Gastrocnemius medialis (tissue), 4 donors: ENCODE data around the gene TMEM255B. TPM values are rescaled to one million over a fixed set of nuclear protein-coding genes. Genes with fewer than 3 reads are reported as not detected.
A peak's percentile ranks its signal among the peaks of the same experiment; 100 is the strongest.

Experiments used
- ATAC-seq, 2 donors: fragments of 150-250 bp; one replicate each; pipeline ENCODE4 v1.9.1; 2016
- DNase-seq, 2 donors: peaks; one replicate each; pipeline ENCODE4 v3.0.0-alpha.2; 2019
- H3K27ac ChIP-seq, 4 donors: fragments of 200-600 bp; sonication (generic); 1 replicate in 1 of 4; 2 replicates in 3 of 4; pipeline ENCODE4 v1.5.1; 2016 to 2018; ENCODE audit warnings: mild to moderate bottlenecking in 2 of 4, moderate library complexity in 1 of 4
- H3K27me3 ChIP-seq, 3 donors: fragments of 200-600 bp; sonication (generic) in 2 of 3; 1 replicate in 1 of 3; 2 replicates in 2 of 3; pipeline versions ENCODE4 v1.5.1 to v1.6.0; 2016 to 2019; ENCODE audit warnings: mild to moderate bottlenecking in 1 of 3, moderate library complexity in 1 of 3
- H3K36me3 ChIP-seq, 2 donors: fragments of 200-600 bp; sonication (generic) in 1 of 2; one replicate each; pipeline ENCODE4 v1.5.1; 2017 to 2018
- H3K4me1 ChIP-seq, 2 donors: fragments of 200-600 bp; sonication (generic) in 1 of 2; one replicate each; pipeline ENCODE4 v1.5.1; 2016 to 2017; ENCODE audit warnings: mild to moderate bottlenecking in 2 of 2
- H3K4me3 ChIP-seq, 4 donors: fragments of 200-600 bp; sonication (generic) in 3 of 4; 1 replicate in 1 of 4; 2 replicates in 3 of 4; pipeline ENCODE4 v1.5.1; 2016 to 2019; ENCODE audit warnings: mild to moderate bottlenecking in 2 of 4
- H3K9me3 ChIP-seq, 3 donors: fragments of 200-600 bp; sonication (generic) in 2 of 3; 1 replicate in 1 of 3; 2 replicates in 2 of 3; pipeline ENCODE4 v1.5.1; 2016 to 2019
- CTCF ChIP-seq, 5 experiments: fragments of 450-650 bp in 3 of 5; fragments of 200-600 bp in 2 of 5; sonication (generic) in 2 of 5; IDR thresholded peaks in 4 of 5; conservative IDR thresholded peaks in 1 of 5; 1 replicate in 4 of 5; 2 replicates in 1 of 5; pipeline ENCODE4 v1.5.1; 2016 to 2019; ENCODE audit warnings: antibody characterized with exemption in 5 of 5, mild to moderate bottlenecking in 3 of 5, moderate library complexity in 3 of 5
- POLR2A ChIP-seq, 2 donors: fragments of 450-650 bp; IDR thresholded peaks; one replicate each; pipeline ENCODE4 v1.6.1; 2017; ENCODE audit warnings: antibody characterized with exemption in 2 of 2, mild to moderate bottlenecking in 2 of 2, moderate library complexity in 2 of 2
- in situ Hi-C, 4 donors: fragments of 200-750 bp; cut with MboI; loops; one replicate each; pipeline versions ENCODE4 v1.15.0 to v1.8.0; 2017; ENCODE audit warnings: low sequenced_read_pairs in 4 of 4
- intact Hi-C: fragments of 100-400 bp; cut with DNase I; formaldehyde crosslinking; loops from one replicate; pipeline ENCODE4 v1.15.1; 2023; ENCODE audit warnings: low total_unique reads
- total RNA-seq, 4 donors: library from RNA; depleted of rRNA; stranded (reverse); fragments of >200 nt; gene quantifications; one replicate each; pipeline versions ENCODE4 v1.1.0 to v1.2.3, GENCODE V29; 2016

TMEM255B gene
- total RNA-seq, 4 donors from 2014 or later = 0.36 to 1.8 (median 0.59) TPM

- Histone ChIP-seq H3K4me3 (peak overlapping the region; percentile 54 to 84 (median 71)), H3K36me3 (no peaks in the 10 kb centered on the region), H3K9me3 (no peaks in the 10 kb centered on the region), H3K4me1 (peaks cover 12 to 30% of the 10 kb centered on the region in 2 donors), H3K27ac (peak overlapping the region; percentile 89 to 93 (median 90)), H3K27me3 (no peaks in the 10 kb centered on the region)
- in situ Hi-C loops = loop anchor here in 1 of 4 donors (5.0 kb wide), 1 partner anchor 40 kb away; no protein-coding TSS in a partner anchor
- intact Hi-C loops = loop anchor here (2.0 kb wide), 1 partner anchor 66 kb away; no protein-coding TSS in a partner anchor
- TF ChIP-seq POLR2A (IDR thresholded peaks at IDR 0.05) (no peak), CTCF (IDR thresholded peaks at IDR 0.05 in 4 of 5, conservative IDR thresholded peaks at IDR 0.05 in 1 of 5) (no peak)
- DNase-seq (no peak), ATAC-seq (peak in 1 of 2 donors; percentile 2)
These were observed 103.3 kb downstream of the TMEM255B start for GRCh38 chr13:113862191-113862930.

- intact Hi-C loops = loop anchor here (1.0 to 2.0 kb wide), 2 partner anchors 43 to 66 kb away; no protein-coding TSS in a partner anchor
- Histone ChIP-seq H3K4me3 (peak overlapping the region; percentile 54 to 84 (median 71)), H3K27ac (peak overlapping the region; percentile 89 to 93 (median 90)), H3K36me3 (no peaks in the 10 kb centered on the region), H3K9me3 (no peaks in the 10 kb centered on the region), H3K27me3 (no peaks in the 10 kb centered on the region), H3K4me1 (peaks cover 8 to 23% of the 10 kb centered on the region in 2 donors)
- ATAC-seq (peak; percentile 37 to 51), DNase-seq (peak; percentile 48 to 58)
- in situ Hi-C loops = loop anchor here in 1 of 4 donors (5.0 kb wide), 1 partner anchor 41 kb away; no protein-coding TSS in a partner anchor
- no peak for TF ChIP-seq CTCF (IDR thresholded peaks at IDR 0.05 in 4 of 5, conservative IDR thresholded peaks at IDR 0.05 in 1 of 5)
- peak; percentile 44 to 73 for TF ChIP-seq POLR2A (IDR thresholded peaks at IDR 0.05)
These were observed 104.0 kb downstream of the TMEM255B start for GRCh38 chr13:113862931-113863523.

GRCh38 chr13:113863524-113864272, 104.7 kb downstream of the TMEM255B start, which contains the start of gene GAS6:
Gene GAS6 (minus strand): TSS chr13:113864076. CDS start chr13:113863920, 156 bp downstream.
- H3K36me3 ChIP-seq = no peaks in the 10 kb centered on the region
- peak; percentile 62 to 76 for DNase-seq
- peak within 1 kb of the TSS; percentile 54 to 84 (median 71) for H3K4me3 ChIP-seq
- H3K27me3 ChIP-seq = no peaks in the 10 kb centered on the region
- in situ Hi-C loops = loop anchor here in 1 of 4 donors (5.0 kb wide), 1 partner anchor 41 kb away; no protein-coding TSS in a partner anchor
- H3K4me1 ChIP-seq = peaks cover 5 to 22% of the 10 kb centered on the region in 2 donors
- peak; percentile 80 to 81 for ATAC-seq
- H3K9me3 ChIP-seq = no peaks in the 10 kb centered on the region
- peak within 1 kb of the TSS; percentile 89 to 93 (median 90) for H3K27ac ChIP-seq
- peak in 3 of 5 experiments; percentile 27 to 39 (median 35) for TF ChIP-seq CTCF (IDR thresholded peaks at IDR 0.05 in 4 of 5, conservative IDR thresholded peaks at IDR 0.05 in 1 of 5)
- TF ChIP-seq POLR2A (IDR thresholded peaks at IDR 0.05) = peak; percentile 76 to 78
- intact Hi-C loops = loop anchor here (1.0 to 2.0 kb wide), 2 partner anchors 43 to 65 kb away; no protein-coding TSS in a partner anchor

GRCh38 chr13:113864273-113864890, 105.4 kb downstream of the TMEM255B start:
- no peak for DNase-seq
- no peak for TF ChIP-seq POLR2A (IDR thresholded peaks at IDR 0.05)
- TF ChIP-seq CTCF (IDR thresholded peaks at IDR 0.05 in 4 of 5, conservative IDR thresholded peaks at IDR 0.05 in 1 of 5) = no peak
- Histone ChIP-seq H3K9me3 (no peaks in the 10 kb centered on the region), H3K36me3 (no peaks in the 10 kb centered on the region), H3K4me1 (peaks cover 5 to 22% of the 10 kb centered on the region in 2 donors), H3K4me3 (peak overlapping the region; percentile 51 to 84 (median 58)), H3K27me3 (no peaks in the 10 kb centered on the region), H3K27ac (peak overlapping the region; percentile 73 to 93 (median 90))
- peak in 1 of 2 donors; percentile 12 for ATAC-seq
- in situ Hi-C loops (loop anchor here in 1 of 4 donors (5.0 kb wide), 1 partner anchor 42 kb away; no protein-coding TSS in a partner anchor), intact Hi-C loops (no loop called here)
